Measurements from ENCODE around the gene B3GALNT1.

DNA sequence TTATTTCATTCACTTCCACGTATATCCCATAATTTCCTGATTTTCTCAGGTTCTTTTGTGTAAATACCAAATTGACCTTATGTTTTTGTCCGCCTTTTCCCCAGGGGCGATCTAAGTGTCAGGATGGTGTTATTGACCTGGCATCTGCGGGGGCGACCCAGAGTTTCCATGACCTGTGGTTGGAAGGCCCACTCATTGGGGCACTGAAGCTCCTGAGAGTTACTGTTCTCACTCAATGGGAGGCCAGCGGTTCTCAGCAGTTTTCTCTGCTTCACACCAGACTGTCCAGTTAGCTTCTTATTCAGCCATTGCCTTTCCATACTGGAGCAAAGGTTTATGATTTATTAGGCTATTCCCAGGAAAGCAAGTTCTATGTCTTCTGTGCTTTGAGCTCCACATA is 53.3 kb downstream of the B3GALNT1 start:
- TF ChIP-seq BHLHE40 (IDR thresholded peaks at IDR 0.05; ENCODE audit: low read depth, low read length) (no peak), REST (IDR thresholded peaks at IDR 0.05) (no peak), PBX3 (IDR thresholded peaks at IDR 0.05) (no peak), HDAC2 (IDR thresholded peaks at IDR 0.05) (no peak), ELK1 (IDR thresholded peaks at IDR 0.05; ENCODE audit: low read depth, low read length) (no peak)
- TF ChIP-seq, protein P1, sequence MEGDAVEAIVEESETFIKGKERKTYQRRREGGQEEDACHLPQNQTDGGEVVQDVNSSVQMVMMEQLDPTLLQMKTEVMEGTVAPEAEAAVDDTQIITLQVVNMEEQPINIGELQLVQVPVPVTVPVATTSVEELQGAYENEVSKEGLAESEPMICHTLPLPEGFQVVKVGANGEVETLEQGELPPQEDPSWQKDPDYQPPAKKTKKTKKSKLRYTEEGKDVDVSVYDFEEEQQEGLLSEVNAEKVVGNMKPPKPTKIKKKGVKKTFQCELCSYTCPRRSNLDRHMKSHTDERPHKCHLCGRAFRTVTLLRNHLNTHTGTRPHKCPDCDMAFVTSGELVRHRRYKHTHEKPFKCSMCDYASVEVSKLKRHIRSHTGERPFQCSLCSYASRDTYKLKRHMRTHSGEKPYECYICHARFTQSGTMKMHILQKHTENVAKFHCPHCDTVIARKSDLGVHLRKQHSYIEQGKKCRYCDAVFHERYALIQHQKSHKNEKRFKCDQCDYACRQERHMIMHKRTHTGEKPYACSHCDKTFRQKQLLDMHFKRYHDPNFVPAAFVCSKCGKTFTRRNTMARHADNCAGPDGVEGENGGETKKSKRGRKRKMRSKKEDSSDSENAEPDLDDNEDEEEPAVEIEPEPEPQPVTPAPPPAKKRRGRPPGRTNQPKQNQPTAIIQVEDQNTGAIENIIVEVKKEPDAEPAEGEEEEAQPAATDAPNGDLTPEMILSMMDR (IDR thresholded peaks at IDR 0.05) = no peak
- TF ChIP-seq, protein P2, sequence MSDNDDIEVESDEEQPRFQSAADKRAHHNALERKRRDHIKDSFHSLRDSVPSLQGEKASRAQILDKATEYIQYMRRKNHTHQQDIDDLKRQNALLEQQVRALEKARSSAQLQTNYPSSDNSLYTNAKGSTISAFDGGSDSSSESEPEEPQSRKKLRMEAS (IDR thresholded peaks at IDR 0.05) = no peak

Measured in A549 (cell line).